Activated naive CD4-positive, alpha-beta T cell treated with anti-CD3 and anti-CD28 coated beads, Interleukin-2, amount 50 U/mL, for 72 hours (primary cell): ENCODE data around the gene ENTPD7. TPM values are rescaled to one million over a fixed set of nuclear protein-coding genes. Genes with fewer than 3 reads are reported as not detected.
"Not testable (repeated sequence)": the region's sequence is repeated elsewhere in the genome, so short reads cannot be mapped to it uniquely, and the experiment has no call there.

Experiments
- ATAC-seq, 2 donors: fragments of 150-1000 bp; cut with Tn5 transposase; 2 replicates each; pipeline ENCODE4 v1.10.0; 2021; ENCODE audit warnings: mild to moderate bottlenecking in 2 of 2, moderate library complexity in 2 of 2
- DNase-seq, 2 donors: peaks; one replicate each; pipeline ENCODE4 v3.0.0; 2021 to 2022; ENCODE audit warnings: low spot score in 2 of 2
- H3K27ac Mint-ChIP-seq, 2 donors: one replicate each; pipeline ENCODE4 v1.8.0; 2022; ENCODE audit warnings: mild to moderate bottlenecking in 2 of 2, mixed read lengths in 2 of 2
- H3K36me3 Mint-ChIP-seq, 2 donors: one replicate each; pipeline ENCODE4 v1.8.0; 2022; ENCODE audit warnings: mixed read lengths in 2 of 2
- H3K9me3 Mint-ChIP-seq, 2 donors: one replicate each; pipeline ENCODE4 v1.8.0; 2022; ENCODE audit warnings: mixed read lengths in 2 of 2
- total RNA-seq, 2 donors: library from RNA; stranded (reverse); gene quantifications; one replicate each; pipeline ENCODE4 v1.2.3, GENCODE V29; 2022

Gene ENTPD7, protein sequence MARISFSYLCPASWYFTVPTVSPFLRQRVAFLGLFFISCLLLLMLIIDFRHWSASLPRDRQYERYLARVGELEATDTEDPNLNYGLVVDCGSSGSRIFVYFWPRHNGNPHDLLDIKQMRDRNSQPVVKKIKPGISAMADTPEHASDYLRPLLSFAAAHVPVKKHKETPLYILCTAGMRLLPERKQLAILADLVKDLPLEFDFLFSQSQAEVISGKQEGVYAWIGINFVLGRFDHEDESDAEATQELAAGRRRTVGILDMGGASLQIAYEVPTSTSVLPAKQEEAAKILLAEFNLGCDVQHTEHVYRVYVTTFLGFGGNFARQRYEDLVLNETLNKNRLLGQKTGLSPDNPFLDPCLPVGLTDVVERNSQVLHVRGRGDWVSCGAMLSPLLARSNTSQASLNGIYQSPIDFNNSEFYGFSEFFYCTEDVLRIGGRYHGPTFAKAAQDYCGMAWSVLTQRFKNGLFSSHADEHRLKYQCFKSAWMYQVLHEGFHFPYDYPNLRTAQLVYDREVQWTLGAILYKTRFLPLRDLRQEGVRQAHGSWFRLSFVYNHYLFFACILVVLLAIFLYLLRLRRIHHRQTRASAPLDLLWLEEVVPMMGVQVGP
- 1 to 10 TPM; 2.9 to 3.3 TPM for total RNA-seq

DNA sequence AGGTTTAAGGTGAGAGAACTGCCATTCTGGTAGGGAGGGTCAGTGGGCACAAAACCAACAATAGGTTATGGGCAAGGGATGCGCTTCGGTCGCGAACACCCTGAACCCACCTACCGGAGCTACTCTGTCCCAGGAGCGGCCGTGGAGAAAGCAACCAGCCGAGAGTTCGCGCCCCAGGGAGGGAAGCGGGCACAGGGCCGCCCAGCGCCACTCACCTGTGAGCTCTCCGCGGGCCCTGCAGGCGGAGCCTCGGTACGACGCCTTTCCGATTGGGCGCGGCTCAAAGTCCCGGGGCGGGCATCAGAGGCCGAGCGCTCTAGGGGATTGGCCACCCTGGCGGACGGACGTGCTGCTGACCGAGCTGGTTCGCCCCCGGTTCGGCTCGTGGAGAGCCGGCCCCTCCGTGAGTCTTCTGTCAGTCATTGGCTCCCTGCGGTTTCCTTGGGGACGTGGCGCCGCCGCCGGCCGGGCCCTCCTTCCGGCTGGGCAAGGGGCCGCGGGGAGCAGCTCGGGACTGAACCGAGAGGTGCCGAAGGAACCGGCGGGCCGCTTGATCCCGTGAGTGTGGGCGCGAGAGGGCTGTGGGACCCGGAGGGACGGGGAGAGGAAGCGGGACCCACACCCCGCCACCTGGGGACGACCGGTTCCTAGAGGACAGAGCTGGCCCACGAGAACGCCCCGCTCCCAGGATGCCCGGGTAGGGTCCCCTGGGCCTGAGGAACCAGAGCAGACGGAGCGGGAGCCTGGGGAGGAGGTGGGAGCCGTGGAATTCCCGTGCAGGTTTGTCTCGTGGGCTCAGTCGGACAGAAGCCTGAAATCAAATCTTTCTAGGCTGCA is at the start of gene ENTPD7:
Gene ENTPD7 (plus strand): TSS at position 479 of the 837 bp plus-strand sequence. CDS start 448 bp downstream, outside the sequence.
- peak; percentile 97 to 99 for ATAC-seq
- peak; percentile 90 to 95 for DNase-seq
- peak within 1 kb of the TSS; percentile 93 to 95 for H3K27ac Mint-ChIP-seq
- peaks cover 0 to 9% of the 10 kb centered on the region in 2 donors for H3K36me3 Mint-ChIP-seq
- H3K9me3 Mint-ChIP-seq, result no peaks in the 10 kb centered on the region

- DNase-seq, result no peak
- Mint-ChIP-seq H3K36me3 (peaks cover 0 to 9% of the 10 kb centered on the region in 2 donors), H3K9me3 (no peaks in the 10 kb centered on the region), H3K27ac (no peak overlapping the region)
- ATAC-seq, result no peak
These were observed 49.1 kb upstream of the ENTPD7 start for GRCh38 chr10:99610221-99610620.

- Mint-ChIP-seq H3K27ac (no peak overlapping the region), H3K36me3 (peaks cover 0 to 14% of the 10 kb centered on the region in 2 donors), H3K9me3 (no peaks in the 10 kb centered on the region)
- ATAC-seq (no peak), DNase-seq (no peak)
These were observed 48.0 kb upstream of the ENTPD7 start for GRCh38 chr10:99611326-99611725.

GRCh38 chr10:99612167-99612831 is 47.0 kb upstream of the ENTPD7 start:
- H3K36me3 Mint-ChIP-seq, result peaks cover 0 to 14% of the 10 kb centered on the region in 2 donors
- peak in 1 of 2 donors; percentile 54 for ATAC-seq
- peak in 1 of 2 donors; percentile 52 for DNase-seq
- H3K9me3 Mint-ChIP-seq, result no peaks in the 10 kb centered on the region
- H3K27ac Mint-ChIP-seq, result peak overlapping the region; percentile 22 to 36

DNA sequence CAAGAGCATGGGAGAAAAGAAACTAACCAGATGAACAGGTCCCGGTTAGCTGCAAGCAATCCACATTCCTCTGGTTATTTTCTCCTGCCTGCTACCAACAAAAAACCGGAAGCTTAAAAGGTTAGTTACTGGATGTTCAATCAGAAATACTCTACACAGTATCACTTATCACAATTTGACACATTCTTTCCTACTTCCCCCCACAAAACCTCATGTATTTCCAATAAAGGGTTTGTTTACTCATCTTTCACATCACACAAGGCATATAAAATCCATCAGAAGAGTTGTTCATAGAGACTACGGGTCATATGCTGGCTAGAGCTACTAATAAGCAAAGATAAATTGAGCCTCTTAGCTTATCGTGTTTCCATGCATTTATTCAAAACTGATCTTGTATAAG is 43.9 kb upstream of the ENTPD7 start:
- H3K9me3 Mint-ChIP-seq, result no peaks in the 10 kb centered on the region
- DNase-seq, result no peak
- ATAC-seq, result peak in 1 of 2 donors; percentile 29
- H3K27ac Mint-ChIP-seq, result peak overlapping the region; percentile 3 to 20
- peaks cover 12 to 26% of the 10 kb centered on the region in 2 donors for H3K36me3 Mint-ChIP-seq

GRCh38 chr10:99617696-99618095 is 41.6 kb upstream of the ENTPD7 start:
- H3K9me3 Mint-ChIP-seq, result no peaks in the 10 kb centered on the region
- H3K27ac Mint-ChIP-seq, result no peak overlapping the region
- H3K36me3 Mint-ChIP-seq, result peaks cover 12 to 23% of the 10 kb centered on the region in 2 donors
- ATAC-seq, result no peak
- DNase-seq, result no peak

DNA sequence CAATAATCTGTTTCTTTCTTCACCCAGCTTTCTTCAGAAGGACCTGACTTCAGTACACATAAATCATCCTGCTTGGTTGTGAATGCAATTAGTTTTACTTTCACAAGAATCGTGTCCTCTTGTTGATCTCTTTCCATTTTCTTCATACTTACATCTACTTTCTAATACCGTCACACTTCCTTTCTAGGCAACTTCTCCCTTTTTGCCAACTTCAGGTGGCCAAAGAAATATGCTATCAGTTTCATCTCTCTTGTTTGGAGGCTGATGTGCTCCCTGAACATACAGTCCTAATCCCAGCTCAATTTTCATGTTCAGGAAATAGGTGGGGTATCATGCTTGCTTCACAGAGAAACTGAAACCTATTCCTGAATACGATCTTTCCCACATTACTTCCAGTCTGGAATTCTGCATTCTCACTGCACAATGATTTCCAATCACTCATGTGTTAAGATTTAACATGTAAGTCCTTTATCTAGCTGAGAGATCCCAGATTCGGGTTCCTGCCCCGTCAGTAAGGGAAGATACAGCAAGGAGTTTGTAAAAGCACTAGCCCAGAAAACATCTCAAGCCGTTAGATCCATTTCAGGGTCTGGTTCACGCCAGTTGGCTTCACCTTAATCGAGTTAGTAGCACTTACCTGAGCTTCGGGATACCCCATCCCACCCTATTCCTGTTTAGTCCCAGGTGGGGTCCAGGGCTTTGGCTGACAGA is 40.1 kb upstream of the ENTPD7 start:
- Mint-ChIP-seq H3K27ac (peak overlapping the region; percentile 81 to 95), H3K36me3 (peaks cover 12 to 23% of the 10 kb centered on the region in 2 donors), H3K9me3 (no peaks in the 10 kb centered on the region)
- DNase-seq (no peak), ATAC-seq (no peak)

GRCh38 chr10:99619851-99620710 is 39.2 kb upstream of the ENTPD7 start, which contains the start of gene SLC25A28:
TSS of gene SLC25A28 (minus strand) at chr10:99620439. CDS start at chr10:99620335, 104 bp downstream.
- DNase-seq (peak; percentile 90 to 95), ATAC-seq (peak; percentile 81)

DNA sequence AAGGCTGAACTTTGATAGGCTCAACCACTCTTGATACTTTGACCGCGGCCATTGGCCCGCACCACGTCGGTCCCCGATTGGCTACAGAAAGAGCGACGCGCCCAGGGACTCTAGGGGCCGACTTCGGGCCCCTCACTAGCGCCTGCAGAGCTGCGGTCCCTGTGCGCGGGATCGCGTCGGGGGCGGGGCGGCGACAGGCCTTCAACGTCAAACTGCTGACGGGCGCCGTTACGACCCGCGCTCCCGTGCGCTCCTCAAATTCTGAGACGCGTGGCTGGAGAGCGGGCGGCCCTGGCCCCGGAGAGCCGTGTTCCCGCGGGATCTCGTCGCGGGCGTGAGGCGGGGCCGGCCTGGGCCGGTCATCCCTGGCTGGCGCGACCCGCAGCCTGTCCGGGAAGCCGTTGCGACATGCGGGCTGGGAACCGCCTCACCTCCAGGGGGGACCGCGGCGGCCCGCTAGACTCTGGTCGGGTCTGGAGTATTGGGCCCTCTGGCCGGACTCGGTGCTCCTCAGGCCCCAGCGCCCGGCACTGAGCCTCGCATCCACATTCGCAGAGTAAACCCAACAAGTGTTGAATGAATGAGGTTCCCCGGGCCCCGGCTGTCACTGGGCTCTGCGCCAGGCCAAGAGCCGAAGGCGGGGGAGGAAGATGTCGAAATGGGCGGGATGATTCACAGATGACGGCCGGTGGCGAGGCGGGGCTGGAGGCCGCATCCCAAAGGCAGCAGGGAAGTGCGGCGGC is 38.4 kb upstream of the ENTPD7 start:
- ATAC-seq (peak; percentile 86 to 88), DNase-seq (peak; percentile 82 to 91)
- H3K27ac Mint-ChIP-seq, result peak overlapping the region; percentile 81 to 95
- H3K36me3 Mint-ChIP-seq, result peaks cover 12% of the 10 kb centered on the region in 2 donors
- no peaks in the 10 kb centered on the region for H3K9me3 Mint-ChIP-seq

More at GRCh38 chr10:99619851-99620710, 39.2 kb upstream of the ENTPD7 start, which contains the start of gene SLC25A28:
- peaks cover 12 to 19% of the 10 kb centered on the region in 2 donors for H3K36me3 Mint-ChIP-seq
- H3K27ac Mint-ChIP-seq, result peak within 1 kb of the TSS; percentile 81 to 95
- H3K9me3 Mint-ChIP-seq, result no peaks in the 10 kb centered on the region

DNA sequence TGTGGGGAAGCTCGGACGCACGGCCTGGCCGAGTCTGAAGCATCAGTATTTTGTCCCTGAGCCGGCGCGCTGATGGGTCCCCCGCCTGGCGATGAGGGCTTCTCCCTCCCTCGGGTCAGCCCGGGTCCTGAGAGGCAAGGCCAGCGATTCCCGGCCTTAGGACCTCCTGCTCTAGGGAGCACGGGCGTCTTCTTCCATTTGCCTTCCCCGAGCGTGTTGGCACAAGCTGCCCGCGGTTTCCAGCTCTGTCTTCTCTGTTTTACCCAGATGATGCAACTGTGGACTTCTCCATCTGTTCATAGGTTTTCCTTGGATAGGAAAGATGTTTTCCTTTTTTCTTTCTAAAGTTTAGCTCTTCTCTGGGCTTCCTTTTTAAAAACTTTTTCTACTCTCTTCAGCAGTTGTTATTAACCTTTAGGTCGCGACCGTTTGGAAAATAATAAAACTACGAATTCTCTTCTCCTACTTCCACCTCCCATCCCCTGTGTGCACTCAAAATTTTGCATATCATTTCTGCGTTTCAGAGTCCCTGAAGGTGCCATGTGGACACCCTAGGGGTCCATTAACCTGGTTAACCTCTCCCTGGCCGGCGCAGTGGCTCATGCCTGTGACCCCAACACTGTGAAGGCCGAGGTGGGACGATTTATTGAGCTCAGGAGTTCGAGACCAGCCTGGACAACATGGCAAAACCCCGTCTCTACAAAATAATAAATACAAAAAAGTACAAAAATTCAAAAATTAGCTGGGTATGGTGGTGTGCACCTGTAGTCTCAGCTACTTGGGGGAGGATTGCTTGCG is 37.7 kb upstream of the ENTPD7 start:
- peaks cover 12% of the 10 kb centered on the region in 2 donors for H3K36me3 Mint-ChIP-seq
- no peaks in the 10 kb centered on the region for H3K9me3 Mint-ChIP-seq
- ATAC-seq (no peak), DNase-seq (no peak)
- peak overlapping the region; percentile 81 to 95 for H3K27ac Mint-ChIP-seq

DNA sequence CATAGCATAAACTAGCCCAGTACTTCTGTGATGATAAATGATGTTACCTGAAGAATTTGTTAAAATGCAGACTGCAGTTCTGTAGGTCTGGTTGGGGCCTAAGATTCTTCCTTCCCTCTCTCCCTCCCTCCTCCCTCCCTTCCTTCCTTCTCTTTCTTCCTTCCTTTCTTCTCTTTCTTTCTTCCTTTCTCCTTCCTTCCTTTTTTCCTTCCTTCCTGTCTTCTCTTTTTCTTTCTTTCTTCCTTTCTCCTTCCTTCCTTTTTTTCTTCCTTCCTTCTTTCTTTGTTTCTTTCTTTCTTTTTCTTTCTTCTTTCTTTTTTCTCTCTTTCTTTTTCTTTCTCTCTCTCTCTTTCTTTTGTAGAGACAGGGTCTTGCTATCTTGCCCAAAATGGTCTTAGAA is 35.4 kb upstream of the ENTPD7 start:
- H3K27ac Mint-ChIP-seq, result peak overlapping the region in 1 of 2 donors; percentile 7

GRCh38 chr10:99625124-99625523 is 34.2 kb upstream of the ENTPD7 start:
- H3K9me3 Mint-ChIP-seq, H3K36me3 Mint-ChIP-seq, DNase-seq, ATAC-seq: not testable (repeated sequence)
- H3K27ac Mint-ChIP-seq, result peak overlapping the region in 1 of 2 donors; percentile 34

More for the DNA sequence above, 35.4 kb upstream of the ENTPD7 start:
- ATAC-seq (no peak), DNase-seq (no peak)
- Mint-ChIP-seq H3K9me3 (no peaks in the 10 kb centered on the region), H3K36me3 (peaks cover 6 to 7% of the 10 kb centered on the region in 2 donors)

- ATAC-seq, result no peak
- H3K9me3 Mint-ChIP-seq, result no peaks in the 10 kb centered on the region
- DNase-seq, result no peak
- H3K36me3 Mint-ChIP-seq, result peaks cover 0 to 1% of the 10 kb centered on the region in 2 donors
- no peak overlapping the region for H3K27ac Mint-ChIP-seq
These were observed 30.2 kb upstream of the ENTPD7 start for GRCh38 chr10:99628923-99629624.
